Calu3 (cell line): ENCODE data around the gene TRIM6. TPM values are rescaled to one million over a fixed set of nuclear protein-coding genes. Genes with fewer than 3 reads are reported as not detected.
"Not testable (repeated sequence)": the region's sequence is repeated elsewhere in the genome, so short reads cannot be mapped to it uniquely, and the experiment has no call there.

ENCODE experiments used
- BruUV-seq: library from RNA; stranded (reverse); fragments of 400-500 nt; replicated peaks from 2 replicates; lab custom pipeline; 2021; lab: Mats Ljungman, UMichigan
- CTCF ChIA-PET: fragments of 300-600 bp; sonication (Branson Sonifier 250); formaldehyde crosslinking; loops from one replicate; lab custom pipeline; 2022; ENCODE audit warnings: antibody characterized with exemption; lab: Charles Lee
- DNase-seq: peaks from one replicate; pipeline ENCODE4 v3.0.0; 2022
- H3K27ac Mint-ChIP-seq: one replicate; pipeline ENCODE4 v1.8.0; 2022; ENCODE audit warnings: mixed read lengths; ENCODE audit not compliant: unreplicated experiment
- H3K27me3 Mint-ChIP-seq: one replicate; pipeline ENCODE4 v1.8.0; 2022; ENCODE audit warnings: mixed read lengths; ENCODE audit not compliant: unreplicated experiment
- H3K36me3 Mint-ChIP-seq: one replicate; pipeline ENCODE4 v1.8.0; 2022; ENCODE audit warnings: mild to moderate bottlenecking, moderate library complexity, mixed read lengths; ENCODE audit not compliant: insufficient read depth, unreplicated experiment
- H3K4me1 Mint-ChIP-seq: one replicate; pipeline ENCODE4 v1.8.0; 2022; ENCODE audit warnings: mild to moderate bottlenecking, low read depth, mixed read lengths; ENCODE audit not compliant: unreplicated experiment
- H3K4me3 Mint-ChIP-seq: one replicate; pipeline ENCODE4 v1.8.0; 2022; ENCODE audit warnings: mild to moderate bottlenecking, low read depth, moderate library complexity, mixed read lengths; ENCODE audit not compliant: unreplicated experiment
- H3K9me3 Mint-ChIP-seq: one replicate; pipeline ENCODE4 v1.8.0; 2022; ENCODE audit warnings: low read depth, mixed read lengths; ENCODE audit not compliant: unreplicated experiment
- intact Hi-C: fragments of 100-400 bp; cut with micrococcal nuclease; formaldehyde crosslinking; loops from one replicate; pipeline ENCODE4 v1.10.0; 2022; ENCODE audit not compliant: unreplicated experiment
- total RNA-seq: library from RNA; stranded (reverse); gene quantifications from 2 replicates; pipeline ENCODE4 v1.2.3, GENCODE V29; 2022
- TF ChIP-seq, protein P1 (sequence below): fragments of 200-600 bp; IDR thresholded peaks from one replicate; pipeline ENCODE4 v1.8.0; 2022; ENCODE audit warnings: antibody characterized with exemption; ENCODE audit not compliant: unreplicated experiment

TRIM6 gene
- total RNA-seq, 1 experiment from 2014 or later: 0.80 TPM

GRCh38 chr11:5646139-5646538, 49.7 kb downstream of the TRIM6 start:
- Mint-ChIP-seq H3K4me3 (no peak overlapping the region), H3K9me3 (no peaks in the 10 kb centered on the region)
- BruUV-seq: no TSS peak

GRCh38 chr11:5655474-5655873, 59.0 kb downstream of the TRIM6 start:
- no peak for DNase-seq
- no peaks in the 10 kb centered on the region for H3K4me1 Mint-ChIP-seq
- H3K36me3 Mint-ChIP-seq: no peaks in the 10 kb centered on the region
- peaks cover 2% of the 10 kb centered on the region for H3K9me3 Mint-ChIP-seq
- intact Hi-C loops: no loop called here
- TF ChIP-seq, protein P1, sequence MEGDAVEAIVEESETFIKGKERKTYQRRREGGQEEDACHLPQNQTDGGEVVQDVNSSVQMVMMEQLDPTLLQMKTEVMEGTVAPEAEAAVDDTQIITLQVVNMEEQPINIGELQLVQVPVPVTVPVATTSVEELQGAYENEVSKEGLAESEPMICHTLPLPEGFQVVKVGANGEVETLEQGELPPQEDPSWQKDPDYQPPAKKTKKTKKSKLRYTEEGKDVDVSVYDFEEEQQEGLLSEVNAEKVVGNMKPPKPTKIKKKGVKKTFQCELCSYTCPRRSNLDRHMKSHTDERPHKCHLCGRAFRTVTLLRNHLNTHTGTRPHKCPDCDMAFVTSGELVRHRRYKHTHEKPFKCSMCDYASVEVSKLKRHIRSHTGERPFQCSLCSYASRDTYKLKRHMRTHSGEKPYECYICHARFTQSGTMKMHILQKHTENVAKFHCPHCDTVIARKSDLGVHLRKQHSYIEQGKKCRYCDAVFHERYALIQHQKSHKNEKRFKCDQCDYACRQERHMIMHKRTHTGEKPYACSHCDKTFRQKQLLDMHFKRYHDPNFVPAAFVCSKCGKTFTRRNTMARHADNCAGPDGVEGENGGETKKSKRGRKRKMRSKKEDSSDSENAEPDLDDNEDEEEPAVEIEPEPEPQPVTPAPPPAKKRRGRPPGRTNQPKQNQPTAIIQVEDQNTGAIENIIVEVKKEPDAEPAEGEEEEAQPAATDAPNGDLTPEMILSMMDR: no peak
- CTCF ChIA-PET: no interaction called here
- H3K27me3 Mint-ChIP-seq: no peaks in the 10 kb centered on the region
- BruUV-seq: no TSS peak
- H3K27ac Mint-ChIP-seq: no peak overlapping the region
- H3K4me3 Mint-ChIP-seq: no peak overlapping the region

More at GRCh38 chr11:5646139-5646538, 49.7 kb downstream of the TRIM6 start:
- CTCF ChIA-PET: no interaction called here
- intact Hi-C loops: no loop called here
- TF ChIP-seq, protein P1: no peak
- DNase-seq: no peak
- Mint-ChIP-seq H3K36me3 (no peaks in the 10 kb centered on the region), H3K27me3 (no peaks in the 10 kb centered on the region), H3K4me1 (no peaks in the 10 kb centered on the region), H3K27ac (no peak overlapping the region)

- H3K4me1 Mint-ChIP-seq, H3K4me3 Mint-ChIP-seq, intact Hi-C loops, DNase-seq, H3K36me3 Mint-ChIP-seq, H3K27me3 Mint-ChIP-seq, CTCF ChIA-PET, H3K9me3 Mint-ChIP-seq, H3K27ac Mint-ChIP-seq, BruUV-seq: not testable (repeated sequence)
Observed at GRCh38 chr11:5656956-5657355, 60.5 kb downstream of the TRIM6 start.

- H3K36me3 Mint-ChIP-seq: no peaks in the 10 kb centered on the region
- H3K27ac Mint-ChIP-seq: no peak overlapping the region
- no peaks in the 10 kb centered on the region for H3K9me3 Mint-ChIP-seq
- TF ChIP-seq, protein P1: no peak
- BruUV-seq: no TSS peak
- no peaks in the 10 kb centered on the region for H3K4me1 Mint-ChIP-seq
- no peak overlapping the region for H3K4me3 Mint-ChIP-seq
- intact Hi-C loops: no loop called here
- DNase-seq: no peak
- CTCF ChIA-PET: no interaction called here
- no peaks in the 10 kb centered on the region for H3K27me3 Mint-ChIP-seq
Observed at GRCh38 chr11:5658318-5658717, 61.9 kb downstream of the TRIM6 start.

Other genes starting within 250 kb of the TRIM6 start
- gene OR51B6, start 245.1 kb upstream of the TRIM6 start, total RNA-seq: not detected in 2 replicates
- gene OR51M1, start 212.8 kb upstream of the TRIM6 start, total RNA-seq: not detected in 2 replicates
- gene OR51Q1, start 174.5 kb upstream of the TRIM6 start, total RNA-seq: not detected in 2 replicates
- gene OR51I1, start 155.1 kb upstream of the TRIM6 start, total RNA-seq: not detected in 2 replicates
- gene OR51I2, start 147.3 kb upstream of the TRIM6 start, total RNA-seq: not detected in 2 replicates
- not detected in 2 replicates for gene OR52D1, start 108.0 kb upstream of the TRIM6 start, total RNA-seq
- not detected in 2 replicates for gene UBQLN3, start 86.7 kb upstream of the TRIM6 start, total RNA-seq
- 0.14 and 0.51 TPM in 2 replicates for gene UBQLNL, start 79.9 kb upstream of the TRIM6 start, total RNA-seq
- gene OR52H1, start 48.1 kb upstream of the TRIM6 start, total RNA-seq: not detected in 2 replicates
- not detected in 2 replicates for gene OR52B6, start 15.8 kb upstream of the TRIM6 start, total RNA-seq
- 9.9 and 13.1 TPM in 2 replicates for gene TRIM34, start 28.4 kb downstream of the TRIM6 start, total RNA-seq
- 36.8 and 44.1 TPM in 2 replicates for gene TRIM5, start 88.4 kb downstream of the TRIM6 start, total RNA-seq
- gene TRIM22, start 93.2 kb downstream of the TRIM6 start, total RNA-seq: 11.5 and 37.8 TPM in 2 replicates
- gene OR56B1, start 139.8 kb downstream of the TRIM6 start, total RNA-seq: not detected in 2 replicates
- gene OR52N4, start 157.6 kb downstream of the TRIM6 start, total RNA-seq: not detected in 2 replicates
- gene OR52N5, start 186.7 kb downstream of the TRIM6 start, total RNA-seq: not detected in 2 replicates
- gene OR52N1, start 194.6 kb downstream of the TRIM6 start, total RNA-seq: not detected in 2 replicates
- not detected in 2 replicates for gene OR52N2, start 212.3 kb downstream of the TRIM6 start, total RNA-seq
- not detected in 2 replicates for gene OR52E6, start 245.3 kb downstream of the TRIM6 start, total RNA-seq